Lower lobe of right lung (tissue), 2 donors: ENCODE results near the gene TOR2A. TPM values are rescaled to one million over a fixed set of nuclear protein-coding genes. Genes with fewer than 3 reads are reported as not detected.

ENCODE experiments used
- ATAC-seq, 2 donors: fragments of 200-7000 bp; cut with Tn5 transposase; one replicate each; pipeline ENCODE4 v1.9.1; 2020 to 2022; ENCODE audit warnings: mild to moderate bottlenecking in 2 of 2, moderate library complexity in 2 of 2
- DNase-seq: peaks from one replicate; pipeline ENCODE4 v3.0.0-alpha.2; 2020
- H3K27ac ChIP-seq: fragments of 200-600 bp; one replicate; pipeline ENCODE4 v1.8.0; 2022
- H3K27me3 ChIP-seq: fragments of 200-600 bp; one replicate; pipeline ENCODE4 v1.8.0; 2022; ENCODE audit warnings: low read depth
- H3K36me3 ChIP-seq: fragments of 200-600 bp; one replicate; pipeline ENCODE4 v1.8.0; 2022; ENCODE audit warnings: mild to moderate bottlenecking
- H3K4me1 ChIP-seq: fragments of 200-600 bp; one replicate; pipeline ENCODE4 v1.8.0; 2022
- H3K4me3 ChIP-seq: fragments of 200-600 bp; one replicate; pipeline ENCODE4 v1.8.0; 2022; ENCODE audit warnings: mild to moderate bottlenecking
- H3K9me3 ChIP-seq: fragments of 200-600 bp; one replicate; pipeline ENCODE4 v1.8.0; 2022
- CTCF ChIP-seq: fragments of 200-600 bp; IDR thresholded peaks from one replicate; pipeline ENCODE4 v1.8.0; 2022; ENCODE audit warnings: antibody characterized with exemption, mild to moderate bottlenecking
- intact Hi-C: fragments of 100-400 bp; cut with DNase I; formaldehyde crosslinking; loops from one replicate; pipeline ENCODE4 v1.11.0; 2022
- total RNA-seq: library from RNA; stranded (reverse); fragmentation: NEBNext Ultra II Directional; extraction: Animal tissue kit (Norgen Biotek cat#: 25700); gene quantifications from one replicate; pipeline ENCODE4 v1.2.1, GENCODE V29; 2021
- donor health status: DM: no; HTN: yes; CAD: no; lungs with severe emphysema.

Gene TOR2A
- total RNA-seq, 1 donor from 2014 or later, result 16.5 TPM

GRCh38 chr9:127721391-127721821 is 13.7 kb downstream of the TOR2A start:
- no peak for TF ChIP-seq CTCF
- H3K9me3 ChIP-seq, result no peaks in the 10 kb centered on the region
- peak in 1 of 2 donors; percentile 9 for ATAC-seq
- intact Hi-C loops, result no loop called here
- H3K27me3 ChIP-seq, result no peaks in the 10 kb centered on the region
- no peak for DNase-seq
- no peak overlapping the region for H3K4me3 ChIP-seq
- H3K27ac ChIP-seq, result no peak overlapping the region
- no peaks in the 10 kb centered on the region for H3K36me3 ChIP-seq
- peaks cover 18% of the 10 kb centered on the region for H3K4me1 ChIP-seq

GRCh38 chr9:127720865-127721227 is 14.2 kb downstream of the TOR2A start:
- no peaks in the 10 kb centered on the region for H3K27me3 ChIP-seq
- ATAC-seq (no peak), DNase-seq (no peak)
- H3K36me3 ChIP-seq, result no peaks in the 10 kb centered on the region
- H3K4me3 ChIP-seq, result no peak overlapping the region
- TF ChIP-seq CTCF, result no peak
- intact Hi-C loops, result no loop called here
- H3K4me1 ChIP-seq, result peaks cover 24% of the 10 kb centered on the region
- no peaks in the 10 kb centered on the region for H3K9me3 ChIP-seq
- H3K27ac ChIP-seq, result no peak overlapping the region

GRCh38 chr9:127720031-127720864 is 14.8 kb downstream of the TOR2A start:
- Histone ChIP-seq H3K36me3 (no peaks in the 10 kb centered on the region), H3K27me3 (no peaks in the 10 kb centered on the region), H3K9me3 (no peaks in the 10 kb centered on the region), H3K27ac (no peak overlapping the region), H3K4me1 (peaks cover 25% of the 10 kb centered on the region), H3K4me3 (no peak overlapping the region)
- intact Hi-C loops, result no loop called here
- no peak for ATAC-seq
- TF ChIP-seq CTCF, result no peak
- DNase-seq, result no peak

GRCh38 chr9:127717766-127718165 is 17.3 kb downstream of the TOR2A start:
- intact Hi-C loops, result no loop called here
- no peak overlapping the region for H3K27ac ChIP-seq
- no peak for TF ChIP-seq CTCF
- H3K4me1 ChIP-seq, result peaks cover 18% of the 10 kb centered on the region
- no peak overlapping the region for H3K4me3 ChIP-seq
- no peaks in the 10 kb centered on the region for H3K9me3 ChIP-seq
- no peaks in the 10 kb centered on the region for H3K27me3 ChIP-seq
- no peaks in the 10 kb centered on the region for H3K36me3 ChIP-seq
- no peak for DNase-seq
- ATAC-seq, result no peak

GRCh38 chr9:127716412-127716811 is 18.7 kb downstream of the TOR2A start:
- H3K36me3 ChIP-seq, result peaks cover 7% of the 10 kb centered on the region
- H3K9me3 ChIP-seq, result no peaks in the 10 kb centered on the region
- H3K4me1 ChIP-seq, result peaks cover 18% of the 10 kb centered on the region
- H3K27me3 ChIP-seq, result no peaks in the 10 kb centered on the region
- H3K4me3 ChIP-seq, result peak overlapping the region; percentile 91
- no peak for DNase-seq
- intact Hi-C loops, result no loop called here
- ATAC-seq, result no peak
- H3K27ac ChIP-seq, result peak overlapping the region; percentile 84
- TF ChIP-seq CTCF, result no peak
